ENCODE measurements around the gene TIMM8A. TPM values are rescaled to one million over a fixed set of nuclear protein-coding genes. Genes with fewer than 3 reads are reported as not detected.

TIMM8A gene
- polyA plus RNA-seq, 1 of the 3 experiments (the other 2 are of a cell fraction), result 14.2 TPM

DNA sequence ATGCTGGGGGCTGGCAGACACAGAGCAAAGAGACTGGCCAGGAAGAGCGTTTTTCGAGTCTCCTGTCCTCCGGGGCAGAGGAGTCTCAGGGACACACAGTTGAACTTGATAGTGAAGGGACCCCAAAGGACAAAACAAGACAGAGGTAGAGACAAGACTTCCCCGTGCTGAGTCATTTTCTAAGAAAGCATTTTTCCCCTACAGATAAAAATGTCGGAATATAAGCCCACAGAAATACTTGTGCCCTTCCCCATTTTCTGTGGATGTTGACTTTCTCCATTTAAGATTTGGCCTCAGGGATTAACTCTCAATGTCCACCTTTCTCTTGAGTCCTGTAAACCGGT is 38.0 kb upstream of the TIMM8A start:
- no peak overlapping the region for H3K4me3 ChIP-seq (ENCODE audit: low read depth in 2 of 2, low read length in 1 of 2)
- DNase-seq, result no peak
- 34% methylated on average over 6 of the region's 6 CpGs for WGBS (ENCODE audit: low lambda C conversion rate)
- peaks cover 9% of the 10 kb centered on the region; the same call in 1 of the 2 replicates for H3K27me3 ChIP-seq (ENCODE audit: insufficient read depth)
- peaks cover 0 to 4% of the 10 kb centered on the region in 2 experiments; a peak in 1 of 4 replicates for H3K4me1 ChIP-seq (ENCODE audit: control insufficient read depth in 1 of 2, insufficient read depth in 2 of 2, low read depth in 1 of 2, low read length in 1 of 2)
- H3K79me2 ChIP-seq (ENCODE audit: insufficient read depth), result peaks cover 7% of the 10 kb centered on the region; the same call in 1 of the 2 replicates
- POLR2A ChIA-PET, result no interaction called here
- peaks cover 0 to under 1% of the 10 kb centered on the region in 2 experiments for H3K36me3 ChIP-seq (replicated peaks in 1 of 2; ENCODE audit: control insufficient read depth in 1 of 2, insufficient read depth in 2 of 2, low read length in 1 of 2)
- H3F3A ChIP-seq (replicated peaks; ENCODE audit: insufficient read depth), result no peaks in the 10 kb centered on the region
- H3K9me2 ChIP-seq, result no peaks in the 10 kb centered on the region
- no peak overlapping the region for H3K4me2 ChIP-seq
- H3K9ac ChIP-seq, result no peak overlapping the region
- H3K27ac ChIP-seq (ENCODE audit: low read depth in 2 of 2, low read length in 1 of 2), result no peak overlapping the region
- CTCF ChIA-PET, result no interaction called here
- H2AFZ ChIP-seq (ENCODE audit: low read depth), result no peak overlapping the region
- H3K9me3 ChIP-seq, result no peaks in the 10 kb centered on the region
- TF ChIP-seq SMC3 (IDR thresholded peaks at IDR 0.05; ENCODE audit: low read depth, low read length) (no peak), RXRA (IDR thresholded peaks at IDR 0.05; ENCODE audit: borderline replicate concordance, low read depth) (no peak), MEF2A (IDR thresholded peaks at IDR 0.05; ENCODE audit: borderline replicate concordance, low read depth) (no peak), FOXJ3 (CRISPR knock-in tag; IDR thresholded peaks at IDR 0.05) (no peak), JUND (IDR thresholded peaks at IDR 0.05) (no peak), POLR2AphosphoS5 (IDR thresholded peaks at IDR 0.05; ENCODE audit: low read depth, low read length) (no peak), CHD2 (IDR thresholded peaks at IDR 0.05; ENCODE audit: low read length, partially characterized antibody) (no peak), GABPA (IDR thresholded peaks at IDR 0.05; ENCODE audit: low read depth) (no peak)
- TF ChIP-seq, protein P1, sequence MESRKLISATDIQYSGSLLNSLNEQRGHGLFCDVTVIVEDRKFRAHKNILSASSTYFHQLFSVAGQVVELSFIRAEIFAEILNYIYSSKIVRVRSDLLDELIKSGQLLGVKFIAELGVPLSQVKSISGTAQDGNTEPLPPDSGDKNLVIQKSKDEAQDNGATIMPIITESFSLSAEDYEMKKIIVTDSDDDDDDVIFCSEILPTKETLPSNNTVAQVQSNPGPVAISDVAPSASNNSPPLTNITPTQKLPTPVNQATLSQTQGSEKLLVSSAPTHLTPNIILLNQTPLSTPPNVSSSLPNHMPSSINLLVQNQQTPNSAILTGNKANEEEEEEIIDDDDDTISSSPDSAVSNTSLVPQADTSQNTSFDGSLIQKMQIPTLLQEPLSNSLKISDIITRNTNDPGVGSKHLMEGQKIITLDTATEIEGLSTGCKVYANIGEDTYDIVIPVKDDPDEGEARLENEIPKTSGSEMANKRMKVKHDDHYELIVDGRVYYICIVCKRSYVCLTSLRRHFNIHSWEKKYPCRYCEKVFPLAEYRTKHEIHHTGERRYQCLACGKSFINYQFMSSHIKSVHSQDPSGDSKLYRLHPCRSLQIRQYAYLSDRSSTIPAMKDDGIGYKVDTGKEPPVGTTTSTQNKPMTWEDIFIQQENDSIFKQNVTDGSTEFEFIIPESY (IDR thresholded peaks at IDR 0.05; ENCODE audit: borderline replicate concordance, low read depth), result no peak
- TF ChIP-seq, protein P2, sequence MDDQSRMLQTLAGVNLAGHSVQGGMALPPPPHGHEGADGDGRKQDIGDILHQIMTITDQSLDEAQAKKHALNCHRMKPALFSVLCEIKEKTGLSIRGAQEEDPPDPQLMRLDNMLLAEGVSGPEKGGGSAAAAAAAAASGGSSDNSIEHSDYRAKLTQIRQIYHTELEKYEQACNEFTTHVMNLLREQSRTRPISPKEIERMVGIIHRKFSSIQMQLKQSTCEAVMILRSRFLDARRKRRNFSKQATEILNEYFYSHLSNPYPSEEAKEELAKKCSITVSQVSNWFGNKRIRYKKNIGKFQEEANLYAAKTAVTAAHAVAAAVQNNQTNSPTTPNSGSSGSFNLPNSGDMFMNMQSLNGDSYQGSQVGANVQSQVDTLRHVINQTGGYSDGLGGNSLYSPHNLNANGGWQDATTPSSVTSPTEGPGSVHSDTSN (IDR thresholded peaks at IDR 0.05), result no peak
- TF ChIP-seq, protein P3, sequence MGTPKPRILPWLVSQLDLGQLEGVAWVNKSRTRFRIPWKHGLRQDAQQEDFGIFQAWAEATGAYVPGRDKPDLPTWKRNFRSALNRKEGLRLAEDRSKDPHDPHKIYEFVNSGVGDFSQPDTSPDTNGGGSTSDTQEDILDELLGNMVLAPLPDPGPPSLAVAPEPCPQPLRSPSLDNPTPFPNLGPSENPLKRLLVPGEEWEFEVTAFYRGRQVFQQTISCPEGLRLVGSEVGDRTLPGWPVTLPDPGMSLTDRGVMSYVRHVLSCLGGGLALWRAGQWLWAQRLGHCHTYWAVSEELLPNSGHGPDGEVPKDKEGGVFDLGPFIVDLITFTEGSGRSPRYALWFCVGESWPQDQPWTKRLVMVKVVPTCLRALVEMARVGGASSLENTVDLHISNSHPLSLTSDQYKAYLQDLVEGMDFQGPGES (IDR thresholded peaks at IDR 0.05; ENCODE audit: low read depth, low read length), result no peak
- TF ChIP-seq, protein P4, sequence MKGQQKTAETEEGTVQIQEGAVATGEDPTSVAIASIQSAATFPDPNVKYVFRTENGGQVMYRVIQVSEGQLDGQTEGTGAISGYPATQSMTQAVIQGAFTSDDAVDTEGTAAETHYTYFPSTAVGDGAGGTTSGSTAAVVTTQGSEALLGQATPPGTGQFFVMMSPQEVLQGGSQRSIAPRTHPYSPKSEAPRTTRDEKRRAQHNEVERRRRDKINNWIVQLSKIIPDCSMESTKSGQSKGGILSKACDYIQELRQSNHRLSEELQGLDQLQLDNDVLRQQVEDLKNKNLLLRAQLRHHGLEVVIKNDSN (IDR thresholded peaks at IDR 0.05; ENCODE audit: borderline replicate concordance, low read depth), result no peak
- TF ChIP-seq, protein P5, sequence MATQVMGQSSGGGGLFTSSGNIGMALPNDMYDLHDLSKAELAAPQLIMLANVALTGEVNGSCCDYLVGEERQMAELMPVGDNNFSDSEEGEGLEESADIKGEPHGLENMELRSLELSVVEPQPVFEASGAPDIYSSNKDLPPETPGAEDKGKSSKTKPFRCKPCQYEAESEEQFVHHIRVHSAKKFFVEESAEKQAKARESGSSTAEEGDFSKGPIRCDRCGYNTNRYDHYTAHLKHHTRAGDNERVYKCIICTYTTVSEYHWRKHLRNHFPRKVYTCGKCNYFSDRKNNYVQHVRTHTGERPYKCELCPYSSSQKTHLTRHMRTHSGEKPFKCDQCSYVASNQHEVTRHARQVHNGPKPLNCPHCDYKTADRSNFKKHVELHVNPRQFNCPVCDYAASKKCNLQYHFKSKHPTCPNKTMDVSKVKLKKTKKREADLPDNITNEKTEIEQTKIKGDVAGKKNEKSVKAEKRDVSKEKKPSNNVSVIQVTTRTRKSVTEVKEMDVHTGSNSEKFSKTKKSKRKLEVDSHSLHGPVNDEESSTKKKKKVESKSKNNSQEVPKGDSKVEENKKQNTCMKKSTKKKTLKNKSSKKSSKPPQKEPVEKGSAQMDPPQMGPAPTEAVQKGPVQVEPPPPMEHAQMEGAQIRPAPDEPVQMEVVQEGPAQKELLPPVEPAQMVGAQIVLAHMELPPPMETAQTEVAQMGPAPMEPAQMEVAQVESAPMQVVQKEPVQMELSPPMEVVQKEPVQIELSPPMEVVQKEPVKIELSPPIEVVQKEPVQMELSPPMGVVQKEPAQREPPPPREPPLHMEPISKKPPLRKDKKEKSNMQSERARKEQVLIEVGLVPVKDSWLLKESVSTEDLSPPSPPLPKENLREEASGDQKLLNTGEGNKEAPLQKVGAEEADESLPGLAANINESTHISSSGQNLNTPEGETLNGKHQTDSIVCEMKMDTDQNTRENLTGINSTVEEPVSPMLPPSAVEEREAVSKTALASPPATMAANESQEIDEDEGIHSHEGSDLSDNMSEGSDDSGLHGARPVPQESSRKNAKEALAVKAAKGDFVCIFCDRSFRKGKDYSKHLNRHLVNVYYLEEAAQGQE (IDR thresholded peaks at IDR 0.05; ENCODE audit: low read depth, low read length), result no peak
- no peaks in the 10 kb centered on the region for H4K20me1 ChIP-seq (ENCODE audit: insufficient read depth)

Measured in SK-N-SH (cell line).